ENCODE results near the gene ACAT2.

GRCh38 chr6:159769470-159769869 lies 7.6 kb downstream of the ACAT2 start:
- TF ChIP-seq POLR2A (IDR thresholded peaks at IDR 0.05), result no peak
- no peak for TF ChIP-seq CTCF (IDR thresholded peaks at IDR 0.05)

Data from testis (tissue), 2 donors.